GM10248 (cell line): Measurements from ENCODE around the gene CTDSPL.

Source experiments
- CTCF ChIA-PET: fragments of 300-600 bp; sonication (Branson Sonifier 250); formaldehyde crosslinking; extraction: SDS; loops from one replicate; lab custom pipeline; 2021; ENCODE audit warnings: antibody characterized with exemption; lab: Yijun Ruan, JAX
- POLR2A ChIA-PET: fragments of 350-650 bp; sonication (Branson Sonifier 250); formaldehyde crosslinking; extraction: SDS; loops from one replicate; lab custom pipeline; 2020; ENCODE audit warnings: antibody characterized with exemption; lab: Yijun Ruan, JAX
- DNase-seq: peaks from one replicate; pipeline ENCODE4 v3.0.0; 2012; ENCODE audit errors: extremely low spot score
- CTCF ChIP-seq: IDR thresholded peaks from 2 replicates; pipeline ENCODE4 v1.5.1; 2012; ENCODE audit warnings: mild to moderate bottlenecking, low read depth; ENCODE audit errors: extremely low read depth, missing control alignments, control extremely low read depth

CTDSPL gene

GRCh38 chr3:37921025-37921424 is 59.3 kb downstream of the CTDSPL start:
- POLR2A ChIA-PET = no interaction called here
- CTCF ChIA-PET = no interaction called here
- no peak for TF ChIP-seq CTCF
- no peak for DNase-seq

GRCh38 chr3:37922721-37923568 is 61.3 kb downstream of the CTDSPL start:
- ChIA-PET CTCF (no interaction called here), POLR2A (no interaction called here)
- no peak for TF ChIP-seq CTCF
- no peak for DNase-seq

- ChIA-PET POLR2A (no interaction called here), CTCF (no interaction called here)
- no peak for TF ChIP-seq CTCF
- DNase-seq = no peak
These were observed 61.9 kb downstream of the CTDSPL start for GRCh38 chr3:37923569-37924040.

GRCh38 chr3:37924453-37924852 is 62.8 kb downstream of the CTDSPL start:
- no peak for DNase-seq
- TF ChIP-seq CTCF = no peak
- CTCF ChIA-PET = no interaction called here
- POLR2A ChIA-PET = no interaction called here

- POLR2A ChIA-PET = no interaction called here
- no peak for DNase-seq
- TF ChIP-seq CTCF = no peak
- CTCF ChIA-PET = interaction anchor here (1.2 kb wide), 1 partner anchor 50 kb away, joined by 4 read pairs; no protein-coding TSS in a partner anchor
These were observed 63.5 kb downstream of the CTDSPL start for GRCh38 chr3:37925157-37925556.

- ChIA-PET POLR2A (no interaction called here), CTCF (no interaction called here)
- no peak for DNase-seq
- no peak for TF ChIP-seq CTCF
These were observed 64.9 kb downstream of the CTDSPL start for GRCh38 chr3:37926611-37927010.

- TF ChIP-seq CTCF = no peak
- ChIA-PET POLR2A (no interaction called here), CTCF (no interaction called here)
- no peak for DNase-seq
These were observed 68.8 kb downstream of the CTDSPL start for GRCh38 chr3:37930495-37930894.
